HEK293 (cell line): ENCODE data around the gene NEURL4.
A peak's percentile ranks its signal among the peaks of the same experiment; 100 is the strongest.

Source experiments
- CTCF ChIA-PET: fragments of 350-600 bp; formaldehyde crosslinking; extraction: SDS; loops from one replicate; lab custom pipeline; 2021; ENCODE audit warnings: antibody characterized with exemption; lab: Yijun Ruan, JAX
- POLR2A ChIA-PET: fragments of 300-600 bp; formaldehyde crosslinking; extraction: SDS; loops from one replicate; lab custom pipeline; 2020; ENCODE audit warnings: antibody characterized with exemption, inconsistent platforms; lab: Yijun Ruan, JAX
- H3K27ac ChIP-seq: fragments of 200-500 bp; sonication (Bioruptor generic); 2 replicates; pipeline ENCODE4 v1.5.1; 2014; ENCODE audit warnings: low read depth, low read length, control low read depth, inconsistent platforms; ENCODE audit errors: extremely low read depth
- H3K36me3 ChIP-seq, 2 experiments: fragments of 200-500 bp in 1 of 2; sonication (Bioruptor generic) in 1 of 2; 1 replicate in 1 of 2; 2 replicates in 1 of 2; pipeline ENCODE4 v1.5.1; 2014 to 2017; ENCODE audit warnings: inconsistent platforms in 2 of 2, low read length in 2 of 2; ENCODE audit not compliant: control insufficient read depth in 2 of 2, insufficient read depth in 1 of 2
- H3K4me1 ChIP-seq: fragments of 200-500 bp; sonication (Bioruptor generic); 2 replicates; pipeline ENCODE4 v1.5.1; 2014; ENCODE audit warnings: mild to moderate bottlenecking, low read length, inconsistent platforms; ENCODE audit not compliant: control insufficient read depth, insufficient read depth
- H3K4me3 ChIP-seq: 2 replicates; pipeline ENCODE4 v1.5.1; 2011; ENCODE audit warnings: low read depth, mild to moderate bottlenecking, control low read depth, low read length, moderate library complexity
- H3K9me3 ChIP-seq: fragments of 200-500 bp; sonication (Bioruptor generic); 2 replicates; pipeline ENCODE4 v1.5.1; 2014; ENCODE audit warnings: low read depth, low read length, inconsistent platforms; ENCODE audit not compliant: control insufficient read depth, insufficient read depth
- BCL11B ChIP-seq: fragments of 450-650 bp; formaldehyde crosslinking; IDR thresholded peaks from 2 replicates; pipeline ENCODE4 v1.5.1; 2016; ENCODE audit warnings: low read depth, missing biosample characterization, missing genetic modification characterization
- FEZF1 ChIP-seq: fragments of 450-650 bp; formaldehyde crosslinking; IDR thresholded peaks from 2 replicates; pipeline ENCODE4 v1.5.1; 2016; ENCODE audit warnings: missing biosample characterization, missing genetic modification characterization
- GLI4 ChIP-seq: fragments of 450-650 bp; formaldehyde crosslinking; IDR thresholded peaks from 2 replicates; pipeline ENCODE4 v1.5.1; 2016; ENCODE audit warnings: missing biosample characterization, missing genetic modification characterization
- KLF1 ChIP-seq: fragments of 450-650 bp; formaldehyde crosslinking; IDR thresholded peaks from 2 replicates; pipeline ENCODE4 v1.5.1; 2016; ENCODE audit warnings: missing biosample characterization, missing genetic modification characterization
- KLF10 ChIP-seq: fragments of 450-650 bp; IDR thresholded peaks from 2 replicates; pipeline ENCODE4 v1.5.1; 2018; ENCODE audit warnings: missing biosample characterization, mild to moderate bottlenecking, missing genetic modification characterization
- PATZ1 ChIP-seq: fragments of 450-650 bp; formaldehyde crosslinking; IDR thresholded peaks from 2 replicates; pipeline ENCODE4 v1.5.1; 2016; ENCODE audit warnings: missing biosample characterization, missing genetic modification characterization
- SCRT2 ChIP-seq: fragments of 450-650 bp; formaldehyde crosslinking; IDR thresholded peaks from 2 replicates; pipeline ENCODE4 v1.5.1; 2016; ENCODE audit warnings: missing biosample characterization, missing genetic modification characterization
- SP2 ChIP-seq: fragments of 450-650 bp; formaldehyde crosslinking; IDR thresholded peaks from 2 replicates; pipeline ENCODE4 v1.5.1; 2016; ENCODE audit warnings: missing biosample characterization, missing genetic modification characterization
- YY1 ChIP-seq: fragments of 450-650 bp; formaldehyde crosslinking; IDR thresholded peaks from 2 replicates; pipeline ENCODE4 v1.5.1; 2018; ENCODE audit warnings: missing biosample characterization, missing genetic modification characterization
- ZNF140 ChIP-seq: fragments of 450-650 bp; formaldehyde crosslinking; IDR thresholded peaks from 2 replicates; pipeline ENCODE4 v1.5.1; 2016; ENCODE audit warnings: missing biosample characterization, missing genetic modification characterization
- ZNF24 ChIP-seq: fragments of 450-650 bp; formaldehyde crosslinking; IDR thresholded peaks from 2 replicates; pipeline ENCODE4 v1.5.1; 2016; ENCODE audit warnings: missing biosample characterization, missing genetic modification characterization
- ZNF266 ChIP-seq: fragments of 450-650 bp; formaldehyde crosslinking; IDR thresholded peaks from 2 replicates; pipeline ENCODE4 v1.5.1; 2016; ENCODE audit warnings: missing biosample characterization, missing genetic modification characterization, low read depth
- ZNF302 ChIP-seq: fragments of 450-650 bp; formaldehyde crosslinking; IDR thresholded peaks from 2 replicates; pipeline ENCODE4 v1.5.1; 2016; ENCODE audit warnings: missing biosample characterization, missing genetic modification characterization, low read depth
- ZNF37A ChIP-seq: fragments of 450-650 bp; IDR thresholded peaks from 2 replicates; pipeline ENCODE4 v1.5.1; 2018; ENCODE audit warnings: missing biosample characterization, missing genetic modification characterization
- ZNF544 ChIP-seq: fragments of 450-650 bp; formaldehyde crosslinking; IDR thresholded peaks from 2 replicates; pipeline ENCODE4 v1.5.0; 2017; ENCODE audit warnings: missing biosample characterization, missing genetic modification characterization
- ZNF548 ChIP-seq: fragments of 450-650 bp; formaldehyde crosslinking; IDR thresholded peaks from 2 replicates; pipeline ENCODE4 v1.5.1; 2016; ENCODE audit warnings: missing biosample characterization, missing genetic modification characterization
- ZNF600 ChIP-seq: fragments of 450-650 bp; formaldehyde crosslinking; IDR thresholded peaks from 2 replicates; pipeline ENCODE4 v1.5.1; 2016; ENCODE audit warnings: missing biosample characterization, missing genetic modification characterization
- ZNF610 ChIP-seq: fragments of 450-650 bp; formaldehyde crosslinking; IDR thresholded peaks from 2 replicates; pipeline ENCODE4 v1.5.1; 2016; ENCODE audit warnings: missing biosample characterization, missing genetic modification characterization, borderline replicate concordance
- ZNF621 ChIP-seq: fragments of 450-650 bp; formaldehyde crosslinking; IDR thresholded peaks from 2 replicates; pipeline ENCODE4 v1.5.1; 2017; ENCODE audit warnings: missing biosample characterization, missing genetic modification characterization
- ZNF776 ChIP-seq: fragments of 450-650 bp; formaldehyde crosslinking; IDR thresholded peaks from 2 replicates; pipeline ENCODE4 v1.5.0; 2017; ENCODE audit warnings: missing biosample characterization, missing genetic modification characterization, borderline replicate concordance
- ZSCAN5A ChIP-seq: fragments of 450-650 bp; formaldehyde crosslinking; IDR thresholded peaks from 2 replicates; pipeline ENCODE4 v1.5.1; 2016; ENCODE audit warnings: missing biosample characterization, missing genetic modification characterization
- TF ChIP-seq, protein P1 (sequence below): fragments of 450-650 bp; formaldehyde crosslinking; IDR thresholded peaks from 2 replicates; pipeline ENCODE4 v1.5.1; 2017; ENCODE audit warnings: missing biosample characterization, missing genetic modification characterization

NEURL4 gene

GRCh38 chr17:7293816-7294613 is 35.1 kb downstream of the NEURL4 start:
- Histone ChIP-seq H3K27ac (no peak overlapping the region; the same call in 1 of the 2 replicates), H3K9me3 (no peaks in the 10 kb centered on the region), H3K4me1 (peaks cover 6% of the 10 kb centered on the region; the same call in 1 of the 2 replicates), H3K36me3 (no peaks in the 10 kb centered on the region), H3K4me3 (no peak overlapping the region)
- POLR2A ChIA-PET: interaction anchor here (0.6 to 2.3 kb wide), 4 partner anchors 13 to 876 kb away, joined by 3 to 6 read pairs (median 4); partner anchors contain the start of genes DVL2, GABARAP and SLC2A4
- TF ChIP-seq KLF10 (peak; percentile 34; the same call in 1 of the 2 replicates), KLF1 (tag by site-specific recombination) (peak; percentile 95), SP2 (tag by site-specific recombination) (0 out of 2 replicates have a peak, but pooled peaks have one; percentile 19), PATZ1 (tag by site-specific recombination) (0 out of 2 replicates have a peak, but pooled peaks have one; percentile 20), ZNF302 (tag by site-specific recombination) (no peak)
- CTCF ChIA-PET: interaction anchor here (0.6 to 3.8 kb wide), 6 partner anchors 11 to 232 kb away, joined by 3 to 33 read pairs (median 4); partner anchors contain the start of gene SLC2A4

DNA sequence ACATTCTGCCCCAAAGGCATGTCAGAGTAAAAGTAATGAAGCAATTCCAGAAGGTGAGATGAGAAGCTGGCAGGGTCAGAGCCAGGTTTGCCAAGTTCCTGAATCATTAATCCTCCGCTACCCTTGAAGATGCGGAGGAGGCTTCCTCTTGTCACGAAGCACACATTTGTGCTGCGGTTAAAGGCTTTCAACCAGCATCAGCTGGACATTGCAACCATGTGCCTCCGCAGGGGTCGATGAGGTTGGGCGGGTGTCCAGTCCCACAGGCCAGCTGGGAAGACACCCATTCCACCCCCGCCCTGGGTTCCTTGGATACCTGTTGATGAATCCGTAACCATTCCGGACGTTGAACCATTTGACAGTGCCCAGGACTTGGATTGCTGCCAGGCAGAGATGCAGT is 36.0 kb downstream of the NEURL4 start:
- Histone ChIP-seq H3K4me3 (no peak overlapping the region), H3K9me3 (no peaks in the 10 kb centered on the region), H3K27ac (no peak overlapping the region), H3K36me3 (no peaks in the 10 kb centered on the region), H3K4me1 (peaks cover 6% of the 10 kb centered on the region; the same call in 1 of the 2 replicates)
- ChIA-PET CTCF (interaction anchor here (0.7 to 3.8 kb wide), 4 partner anchors 12 to 27 kb away, joined by 3 to 33 read pairs (median 6); partner anchors contain the start of gene SLC2A4), POLR2A (interaction anchor here (1.3 to 2.3 kb wide), 3 partner anchors 12 to 59 kb away, joined by 3 to 6 read pairs (median 4); partner anchors contain the start of genes DVL2, GABARAP and SLC2A4)
- peak; percentile 83 for TF ChIP-seq ZNF600
- TF ChIP-seq, protein P1, sequence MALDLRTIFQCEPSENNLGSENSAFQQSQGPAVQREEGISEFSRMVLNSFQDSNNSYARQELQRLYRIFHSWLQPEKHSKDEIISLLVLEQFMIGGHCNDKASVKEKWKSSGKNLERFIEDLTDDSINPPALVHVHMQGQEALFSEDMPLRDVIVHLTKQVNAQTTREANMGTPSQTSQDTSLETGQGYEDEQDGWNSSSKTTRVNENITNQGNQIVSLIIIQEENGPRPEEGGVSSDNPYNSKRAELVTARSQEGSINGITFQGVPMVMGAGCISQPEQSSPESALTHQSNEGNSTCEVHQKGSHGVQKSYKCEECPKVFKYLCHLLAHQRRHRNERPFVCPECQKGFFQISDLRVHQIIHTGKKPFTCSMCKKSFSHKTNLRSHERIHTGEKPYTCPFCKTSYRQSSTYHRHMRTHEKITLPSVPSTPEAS (tag by site-specific recombination): no peak
- peak; percentile 42; the same call in 1 of the 2 replicates for TF ChIP-seq SCRT2

GRCh38 chr17:7292729-7293128 is 36.4 kb downstream of the NEURL4 start:
- Histone ChIP-seq H3K4me1 (peaks cover 6% of the 10 kb centered on the region; the same call in 1 of the 2 replicates), H3K4me3 (no peak overlapping the region), H3K36me3 (no peaks in the 10 kb centered on the region), H3K9me3 (no peaks in the 10 kb centered on the region), H3K27ac (no peak overlapping the region)
- ChIA-PET POLR2A (interaction anchor here (1.1 to 2.3 kb wide), 4 partner anchors 12 to 72 kb away, joined by 3 to 6 read pairs (median 4); partner anchors contain the start of genes CTDNEP1, GABARAP and SLC2A4), CTCF (interaction anchor here (0.9 to 3.8 kb wide), 3 partner anchors 12 to 247 kb away, joined by 8 to 33 read pairs (median 13); partner anchors contain the start of gene SLC2A4)
- TF ChIP-seq ZNF776 (tag by site-specific recombination): no peak
- peak; percentile 47; the same call in 1 of the 2 replicates for TF ChIP-seq SCRT2
- no peak for TF ChIP-seq ZNF266

- H3K4me1 ChIP-seq: peaks cover 6% of the 10 kb centered on the region; the same call in 1 of the 2 replicates
- H3K9me3 ChIP-seq: no peaks in the 10 kb centered on the region
- no peak overlapping the region for H3K4me3 ChIP-seq
- ChIA-PET POLR2A (interaction anchor here (1.1 to 2.3 kb wide), 3 partner anchors 11 to 71 kb away, joined by 3 to 6 read pairs (median 5); partner anchors contain the start of genes CTDNEP1 and SLC2A4), CTCF (interaction anchor here (1.1 to 3.8 kb wide), 3 partner anchors 11 to 246 kb away, joined by 3 to 33 read pairs (median 13); partner anchors contain the start of gene SLC2A4)
- no peaks in the 10 kb centered on the region for H3K36me3 ChIP-seq
- H3K27ac ChIP-seq: no peak overlapping the region
- no peak for TF ChIP-seq ZNF621 (tag by site-specific recombination)
- TF ChIP-seq ZNF37A (tag by site-specific recombination): no peak
- no peak for TF ChIP-seq ZNF610 (tag by site-specific recombination)
- no peak for TF ChIP-seq ZNF544
- no peak for TF ChIP-seq ZNF548 (tag by site-specific recombination)
- no peak for TF ChIP-seq BCL11B (tag by site-specific recombination)
- no peak for TF ChIP-seq YY1 (tag by site-specific recombination)
- TF ChIP-seq FEZF1 (tag by site-specific recombination): no peak
- no peak for TF ChIP-seq ZSCAN5A (tag by site-specific recombination)
- TF ChIP-seq ZNF140: no peak
- no peak for TF ChIP-seq GLI4 (tag by site-specific recombination)
- no peak for TF ChIP-seq ZNF24 (tag by site-specific recombination)
These were observed 36.9 kb downstream of the NEURL4 start for GRCh38 chr17:7292194-7292593.
